ENCODE measurements around the gene CARMIL1.
A peak's percentile ranks its signal among the peaks of the same experiment; 100 is the strongest.

The CARMIL1 gene

DNA sequence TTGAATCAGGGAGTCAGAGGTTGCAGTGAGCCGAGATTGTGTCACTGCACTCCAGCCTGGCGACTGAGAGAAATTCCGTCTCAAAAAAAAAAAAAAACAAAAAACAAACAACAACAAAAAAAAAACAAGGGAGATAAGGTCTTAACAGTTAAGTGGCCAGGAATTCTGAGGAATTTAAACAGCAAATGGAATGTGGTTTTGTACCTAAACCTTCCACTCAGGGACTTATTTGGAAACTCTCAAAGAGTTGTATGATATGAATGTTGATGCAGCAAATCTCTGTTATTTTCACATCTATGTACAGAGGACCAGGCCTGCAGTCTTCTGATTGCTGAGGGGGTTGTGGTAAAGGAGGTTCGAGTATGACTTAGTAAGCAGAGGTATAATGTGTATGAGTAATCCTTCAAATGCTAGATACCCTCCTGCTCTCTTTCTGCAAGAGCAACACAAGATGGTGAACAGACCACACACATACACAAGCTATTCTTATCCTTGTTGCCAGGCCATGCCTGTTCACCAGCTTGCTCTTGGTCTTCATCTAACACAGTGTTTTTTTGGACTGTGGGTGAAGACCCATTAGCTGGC is 197.9 kb downstream of the CARMIL1 start:
- no peak for DNase-seq (ENCODE audit: low spot score)

DNA sequence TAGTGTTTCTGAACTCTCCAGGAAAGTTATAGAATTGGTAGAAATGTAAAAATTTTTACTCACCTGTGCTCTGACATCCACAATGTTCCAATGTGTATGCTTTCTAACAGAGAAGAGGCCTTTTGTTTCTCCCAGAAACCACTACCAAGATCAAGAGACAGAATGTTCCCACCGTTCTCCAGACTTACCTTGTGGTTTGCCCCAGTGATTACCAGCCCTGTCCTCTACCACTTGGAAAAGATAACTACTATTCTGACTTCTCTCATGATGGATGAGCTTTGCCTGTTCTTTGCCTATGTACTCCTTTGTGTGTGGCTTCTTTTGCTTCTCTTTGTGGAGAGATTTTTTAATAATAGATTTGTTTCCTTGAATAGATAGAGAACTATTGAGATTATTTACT is 199.8 kb downstream of the CARMIL1 start:
- no peak for DNase-seq (ENCODE audit: low spot score)

DNA sequence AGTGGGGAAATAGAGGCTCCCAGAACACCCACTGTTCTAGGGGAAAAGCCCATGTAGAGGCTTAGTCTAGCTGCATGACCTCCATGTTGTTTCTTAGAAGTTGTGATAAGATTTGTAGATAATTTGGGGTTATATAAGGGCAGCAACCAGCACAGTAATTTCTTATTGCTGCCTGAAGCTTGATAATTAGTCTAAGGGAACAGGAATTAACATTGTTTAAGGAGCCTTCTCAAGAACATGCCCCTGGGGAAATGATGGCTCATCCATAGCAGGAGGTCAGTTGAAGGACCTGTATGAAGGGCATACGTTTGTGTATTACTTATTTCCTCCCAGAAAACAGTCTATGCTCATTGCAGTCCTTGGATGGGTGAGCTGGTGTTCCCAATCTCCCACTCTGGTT is 202.1 kb downstream of the CARMIL1 start:
- DNase-seq (ENCODE audit: low spot score), result no peak

DNA sequence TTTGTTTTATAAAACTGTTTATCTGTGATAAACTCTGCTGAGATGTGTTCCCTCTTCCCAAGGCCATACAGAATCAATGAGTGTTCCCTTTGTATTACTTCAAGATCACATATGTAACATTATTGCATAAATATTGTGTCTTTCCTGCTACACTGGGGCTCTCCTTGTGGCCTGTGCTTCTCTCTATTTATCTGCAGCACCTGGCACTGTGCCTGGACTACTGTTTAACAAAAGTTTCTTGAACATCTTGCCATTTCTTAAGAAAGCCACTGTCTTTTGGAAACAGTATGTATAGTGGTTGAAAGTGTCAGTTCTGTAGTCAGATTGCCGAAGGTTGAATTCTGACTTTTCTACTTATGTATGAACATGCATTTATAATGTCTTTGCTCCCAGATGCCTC is 203.8 kb downstream of the CARMIL1 start:
- peak; percentile 37 for DNase-seq (ENCODE audit: low spot score)

DNA sequence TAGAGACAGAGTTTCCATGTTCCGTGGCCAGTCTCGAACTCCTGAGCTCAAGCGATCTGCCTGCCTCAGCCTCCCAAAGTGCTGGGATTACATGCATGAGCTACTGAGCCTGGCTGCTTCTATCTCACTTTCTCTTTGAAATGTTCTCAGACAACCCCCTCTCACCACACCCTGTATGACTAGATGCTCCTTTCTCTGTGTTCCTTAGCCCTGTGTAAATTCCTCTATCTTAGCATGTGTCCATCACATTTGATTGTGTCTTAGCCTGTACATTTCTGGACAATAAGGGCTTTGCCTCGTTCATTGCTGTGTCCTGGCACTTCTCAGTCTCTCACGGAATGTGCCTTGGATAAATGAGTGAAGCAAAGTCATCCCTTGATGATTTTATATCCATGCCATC is 204.8 kb downstream of the CARMIL1 start:
- DNase-seq (ENCODE audit: low spot score), result no peak

DNA sequence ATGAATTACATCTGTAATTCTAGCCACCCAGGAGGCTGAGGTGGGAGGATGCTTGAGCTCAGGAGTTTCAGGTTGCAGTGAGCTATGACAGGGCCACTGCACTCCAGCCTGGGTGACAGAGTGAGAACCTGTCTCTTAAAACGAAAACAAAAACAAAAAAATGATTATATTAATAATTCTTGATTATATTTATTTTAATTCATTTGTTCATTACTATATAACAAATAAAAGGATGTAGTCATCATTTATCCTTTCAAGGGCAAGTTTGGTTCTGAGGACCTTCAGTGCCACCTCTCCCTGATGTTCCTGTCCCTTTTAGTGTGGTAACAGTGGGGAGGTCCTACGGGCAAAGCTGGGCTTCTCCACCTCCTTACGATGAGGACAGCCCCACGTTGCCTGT is 205.7 kb downstream of the CARMIL1 start:
- DNase-seq (ENCODE audit: low spot score), result no peak

DNA sequence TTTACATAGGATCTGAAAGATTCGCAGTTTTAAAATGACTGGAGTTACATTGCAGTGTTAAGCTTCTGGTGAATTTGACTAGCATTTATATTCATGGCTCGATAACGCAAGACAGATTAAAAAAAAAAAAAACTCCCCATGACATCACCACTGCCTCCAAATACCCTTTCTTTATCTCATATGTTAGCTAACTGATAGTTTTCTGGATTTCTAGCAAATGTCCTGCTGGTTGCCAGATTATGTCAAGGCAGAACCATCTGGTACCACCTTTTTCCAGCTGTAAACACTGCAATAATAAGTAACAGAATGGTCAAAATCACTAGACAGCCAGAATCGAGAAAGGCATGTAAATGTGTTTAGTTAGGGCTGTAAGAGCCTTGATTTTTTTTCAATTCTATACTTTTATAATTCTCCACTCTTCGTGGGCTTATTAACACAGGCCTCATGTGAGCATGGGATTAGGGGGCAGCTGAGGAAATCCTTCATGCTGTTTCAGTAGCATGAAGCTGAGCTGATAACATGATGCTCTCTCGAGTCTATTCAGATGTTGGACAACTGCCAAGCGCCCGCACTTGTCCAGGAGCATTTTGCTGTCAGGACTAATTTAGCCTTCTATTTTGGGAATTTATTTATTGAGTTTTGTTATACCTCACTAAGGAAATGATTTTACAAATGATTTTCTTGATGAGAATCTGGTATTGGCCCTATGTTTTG is 206.8 kb downstream of the CARMIL1 start:
- peak; percentile 89 for DNase-seq (ENCODE audit: low spot score)

DNA sequence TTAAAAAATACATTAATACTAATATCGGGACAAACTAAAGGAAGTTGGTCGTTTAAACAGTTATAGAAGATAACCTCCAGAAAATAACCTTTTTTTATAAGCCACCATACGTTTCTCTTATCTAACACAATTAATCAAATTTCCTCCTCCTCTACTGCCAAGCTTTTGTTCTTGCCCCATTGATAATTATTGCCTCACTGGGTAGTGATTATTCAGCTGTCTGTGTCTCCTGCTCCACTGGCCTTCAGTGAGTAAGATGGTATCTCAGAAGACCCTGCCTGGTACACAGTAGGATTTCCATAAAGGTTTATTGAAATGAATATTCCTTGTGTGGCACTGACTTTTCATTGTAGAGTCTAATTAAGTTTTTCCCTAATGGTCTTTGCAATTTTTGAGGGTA is 207.4 kb downstream of the CARMIL1 start:
- DNase-seq (ENCODE audit: low spot score), result no peak

DNA sequence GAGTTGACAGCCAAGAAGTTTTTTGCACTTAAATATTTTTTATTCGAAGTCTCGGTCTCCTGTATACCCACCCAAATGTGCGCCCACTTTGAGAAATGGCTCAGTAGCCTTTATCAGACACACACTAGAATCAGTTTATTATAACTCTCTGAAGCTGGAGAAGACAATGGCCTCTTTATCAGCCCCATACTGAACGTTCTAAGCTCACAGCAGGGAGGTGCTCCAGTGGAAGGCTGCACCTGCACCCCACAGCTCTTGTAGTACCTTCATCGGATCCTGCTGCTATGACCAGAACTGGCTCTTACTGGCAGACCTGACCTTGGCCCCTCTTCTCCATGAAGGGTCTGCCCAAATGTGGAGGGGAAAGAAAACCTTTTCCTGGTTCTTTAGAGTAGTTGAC is 207.8 kb downstream of the CARMIL1 start:
- no peak for DNase-seq (ENCODE audit: low spot score)

DNA sequence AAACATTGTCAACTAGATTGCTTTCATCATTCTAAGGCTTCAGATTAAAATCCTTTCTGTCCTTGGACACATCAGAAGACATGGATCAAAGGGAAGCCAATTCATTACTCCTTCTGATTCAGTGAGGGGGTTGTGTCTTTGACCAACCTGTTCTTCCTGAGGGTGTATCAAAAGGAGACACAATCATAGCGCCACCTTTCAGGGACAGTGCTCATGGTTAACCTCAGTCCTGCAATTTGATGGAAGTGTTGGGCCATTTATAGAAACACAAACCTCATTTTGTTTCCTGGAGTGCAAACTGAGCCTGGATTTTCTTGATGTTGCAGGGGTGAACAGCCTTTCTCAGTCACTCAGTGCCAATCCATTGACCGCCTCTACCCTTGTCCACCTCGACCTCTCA is 209.0 kb downstream of the CARMIL1 start:
- no peak for DNase-seq (ENCODE audit: low spot score)

DNA sequence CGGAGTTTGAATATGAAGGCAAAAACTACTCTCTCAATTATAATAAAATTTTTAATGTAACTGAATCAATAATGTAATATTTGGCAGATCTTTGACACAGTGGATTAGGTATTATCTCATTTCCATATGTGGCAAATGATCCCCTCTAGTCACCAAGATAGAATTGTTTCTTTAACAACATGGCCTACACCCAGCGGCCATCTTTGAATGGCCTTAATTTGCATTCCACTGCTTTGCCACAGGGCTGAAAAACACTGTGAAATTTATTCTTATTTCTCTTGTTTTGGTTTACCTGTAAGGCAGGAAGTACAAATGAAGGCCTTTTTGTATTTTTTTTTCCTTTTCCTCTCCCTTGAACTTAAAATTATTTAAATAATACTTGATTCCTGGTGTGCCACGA is 210.2 kb downstream of the CARMIL1 start:
- DNase-seq (ENCODE audit: low spot score), result no peak

DNA sequence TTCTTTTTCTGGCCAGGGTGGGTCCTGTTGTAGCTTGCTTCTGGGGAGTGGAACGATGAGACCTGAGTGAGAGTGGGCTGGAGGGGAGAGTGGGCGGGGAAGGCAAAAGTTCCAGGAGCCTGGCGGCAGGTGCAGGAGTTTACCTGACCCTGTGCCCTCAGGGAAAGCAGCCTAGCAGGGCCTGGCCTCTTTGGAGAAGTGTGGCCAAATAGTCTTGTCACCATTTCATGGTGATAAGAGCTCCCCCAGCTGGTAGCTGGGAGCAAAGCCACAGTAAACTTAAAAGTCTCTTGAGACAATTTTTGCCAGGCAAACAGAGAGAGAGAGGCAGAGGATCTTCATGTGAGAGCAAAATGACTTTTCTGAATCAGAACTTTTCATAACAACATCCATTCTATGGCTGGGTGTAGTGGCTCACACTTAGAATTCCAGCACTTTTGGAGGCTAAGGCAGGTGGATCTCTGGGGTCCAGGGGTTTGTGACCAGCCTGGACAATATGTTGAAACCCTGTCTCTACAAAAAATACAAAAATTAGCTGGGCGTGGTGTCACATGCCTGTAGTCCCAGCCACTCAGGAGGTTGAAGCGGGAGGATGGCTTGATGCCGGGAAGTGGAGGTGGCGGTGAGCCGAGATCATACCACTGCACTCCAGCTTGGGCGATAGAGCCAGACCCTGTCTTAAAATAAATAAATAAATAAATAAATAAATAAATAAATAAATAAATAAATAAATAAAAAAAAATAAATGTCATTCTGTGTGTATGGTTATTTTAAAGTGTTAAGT is 211.0 kb downstream of the CARMIL1 start:
- DNase-seq (ENCODE audit: low spot score), result peak; percentile 89

DNA sequence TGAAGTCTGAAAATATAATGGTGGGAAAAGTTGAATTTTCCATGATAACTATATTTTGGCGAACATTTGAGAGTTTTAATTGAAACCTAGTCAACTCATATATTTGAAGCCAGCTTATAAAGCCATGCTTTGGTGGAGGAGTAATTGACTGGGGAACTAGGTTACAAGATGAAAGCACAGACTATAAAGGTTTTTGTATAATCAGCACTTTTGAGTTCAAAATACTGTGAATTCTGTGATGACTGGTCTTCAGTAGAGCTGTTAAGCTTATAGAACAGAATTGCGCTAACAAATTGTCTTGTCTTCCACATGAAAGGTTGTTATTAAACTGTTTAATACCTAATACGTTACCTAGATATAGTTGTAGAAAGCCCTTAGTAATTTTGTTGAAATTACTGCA is 213.8 kb downstream of the CARMIL1 start:
- no peak for DNase-seq (ENCODE audit: low spot score)

DNA sequence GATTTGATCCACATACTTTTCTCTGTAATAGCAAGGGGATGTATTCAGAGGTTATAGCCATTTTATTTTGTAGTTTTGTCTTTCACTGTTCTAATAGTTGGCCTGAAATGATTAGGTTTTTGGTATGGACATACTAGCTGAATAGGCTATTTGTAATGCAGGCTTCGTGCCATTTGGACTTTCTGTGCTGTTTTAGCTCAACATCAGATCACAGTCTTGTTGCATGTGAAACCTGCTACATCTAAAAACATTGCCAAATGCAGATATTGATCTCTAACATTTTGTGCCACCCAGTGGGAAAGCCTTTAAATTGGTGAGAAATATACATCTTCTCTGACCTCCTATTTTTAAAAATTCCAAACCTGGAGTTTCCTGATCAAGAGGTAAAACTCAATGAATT is 215.3 kb downstream of the CARMIL1 start:
- DNase-seq (ENCODE audit: low spot score), result no peak

DNA sequence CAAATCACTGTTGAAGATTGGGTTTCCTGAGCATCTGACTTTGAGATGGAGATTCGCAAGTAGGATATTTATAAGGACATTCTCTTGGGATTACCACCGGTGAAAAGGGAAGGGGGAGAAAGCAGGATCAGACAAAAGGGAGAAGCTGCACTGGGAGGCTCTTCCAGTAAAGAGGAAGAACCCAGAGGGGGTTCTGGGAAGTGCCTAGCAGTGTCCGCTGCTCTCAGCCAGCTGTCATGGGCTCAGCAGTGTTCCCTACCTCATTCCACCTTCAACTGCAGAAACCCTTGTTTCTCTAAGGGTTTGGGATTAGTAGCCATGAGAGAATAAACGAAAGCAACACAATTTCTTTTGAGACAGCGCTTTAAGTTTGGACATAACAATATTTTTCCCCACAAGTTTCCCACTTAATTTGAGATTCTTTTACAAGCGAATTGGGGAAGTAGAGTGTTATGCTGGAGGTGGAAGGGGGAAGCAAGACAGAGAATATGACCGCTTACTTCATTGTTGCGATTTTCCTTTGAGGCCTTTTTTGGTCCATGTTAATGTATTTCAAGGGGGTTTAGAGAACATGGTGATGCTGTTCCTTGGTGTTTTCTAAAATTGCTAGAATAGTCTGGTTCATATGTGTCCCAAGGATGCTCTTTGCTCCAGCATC is 218.3 kb downstream of the CARMIL1 start:
- DNase-seq (ENCODE audit: low spot score), result no peak

DNA sequence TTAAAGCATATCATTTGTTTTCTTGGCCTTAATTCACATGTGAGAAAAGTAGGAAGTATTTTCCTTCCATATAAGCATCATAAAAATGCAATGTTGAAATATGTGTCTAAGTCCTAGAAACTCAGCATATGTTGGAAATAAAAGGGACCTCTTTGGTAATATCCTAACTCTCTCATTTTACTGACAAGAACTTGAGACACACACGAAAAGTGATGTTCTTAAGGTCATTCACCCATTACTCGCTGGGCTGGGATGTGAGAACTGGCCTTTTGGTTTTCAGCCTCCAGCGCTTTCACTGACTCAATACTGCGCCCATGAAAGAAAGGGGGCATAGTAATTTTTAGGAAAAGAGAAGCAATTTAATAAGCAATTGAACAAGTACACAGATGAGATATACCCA is 219.3 kb downstream of the CARMIL1 start:
- DNase-seq (ENCODE audit: low spot score), result no peak

DNA sequence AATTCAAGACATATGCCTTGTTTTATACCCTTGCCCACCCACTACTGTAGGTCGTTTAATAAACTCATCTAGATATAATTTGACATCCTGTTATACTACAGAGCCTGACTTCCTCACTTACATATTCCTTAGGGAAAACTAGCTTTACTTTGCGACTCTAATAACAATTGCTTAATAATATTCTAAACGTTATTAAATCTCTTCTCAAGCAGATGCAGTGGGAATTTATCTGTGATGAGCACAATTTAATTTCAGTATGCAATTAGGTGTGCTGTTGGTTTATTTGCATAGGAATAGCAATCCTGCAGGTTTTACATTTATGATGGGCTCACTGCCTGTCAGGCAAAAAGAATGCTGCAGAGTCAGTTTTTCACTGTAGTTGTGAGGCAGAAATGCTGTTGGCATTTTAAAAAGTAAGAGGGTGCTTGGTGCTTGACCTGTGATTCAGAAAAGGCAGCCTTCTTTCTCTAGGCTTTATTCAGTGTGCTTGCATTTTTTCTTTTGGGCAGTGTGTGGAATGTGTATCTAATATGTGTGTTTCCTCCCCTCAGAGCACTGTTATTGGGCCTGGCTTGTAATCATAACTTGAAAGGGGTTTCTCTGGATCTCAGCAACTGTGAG is 220.6 kb downstream of the CARMIL1 start:
- DNase-seq (ENCODE audit: low spot score), result no peak

DNA sequence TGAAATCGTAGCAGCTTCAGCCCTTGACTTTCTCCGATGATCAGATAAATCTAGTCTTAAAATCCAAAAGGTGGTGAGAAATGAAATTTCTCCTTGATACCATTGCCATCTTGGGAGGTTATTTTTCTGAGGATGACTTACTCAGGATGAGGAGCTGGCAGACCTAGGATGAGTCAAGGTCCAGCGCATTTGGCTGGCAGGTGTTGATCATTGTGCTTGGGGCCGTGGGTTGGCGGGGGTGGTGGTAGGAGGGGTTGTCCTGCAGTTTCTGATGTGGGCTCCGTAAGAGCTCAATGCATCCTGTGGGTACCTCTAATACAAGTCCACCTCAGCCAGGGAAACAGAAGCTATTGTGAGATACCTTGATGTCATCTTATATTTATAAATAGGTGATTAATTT is 224.5 kb downstream of the CARMIL1 start:
- no peak for DNase-seq (ENCODE audit: low spot score)

DNA sequence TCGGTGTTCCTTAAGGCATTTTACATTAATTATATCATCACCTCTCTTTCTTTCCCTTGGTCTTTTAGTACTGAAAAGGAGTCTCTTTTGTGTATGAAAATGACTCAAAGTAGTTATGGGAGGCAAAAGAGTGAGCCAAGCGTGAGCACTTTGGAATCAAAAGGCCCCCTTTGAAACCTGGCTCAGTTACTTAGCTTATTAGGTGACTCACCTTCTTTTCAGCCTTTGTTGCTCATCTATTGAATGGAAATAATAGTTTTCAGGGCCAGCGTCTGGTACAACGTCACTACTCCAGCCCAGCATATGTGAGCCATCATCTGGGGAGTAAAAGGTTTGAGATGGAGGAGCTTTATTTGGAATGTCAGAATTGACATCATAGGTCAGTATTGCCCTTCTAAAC is 225.5 kb downstream of the CARMIL1 start:
- no peak for DNase-seq (ENCODE audit: low spot score)

DNA sequence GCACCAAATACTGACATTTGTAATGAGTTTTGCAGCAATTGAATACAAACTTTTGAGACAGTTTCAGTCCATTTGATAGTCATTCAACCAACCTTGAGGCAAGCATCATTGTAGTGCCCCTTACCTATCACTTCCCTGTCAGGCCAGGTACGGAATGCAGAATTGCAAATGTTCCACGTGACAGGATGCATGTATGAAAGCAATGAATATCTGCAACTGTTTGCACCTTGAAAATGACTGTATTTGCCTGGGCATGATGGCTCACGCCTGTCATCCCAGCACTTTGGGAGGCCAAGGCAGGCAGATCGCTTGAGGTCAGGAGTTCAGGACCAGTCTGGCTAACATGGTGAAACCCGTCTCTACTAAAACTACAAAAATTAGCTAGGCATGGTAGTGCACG is 226.8 kb downstream of the CARMIL1 start:
- no peak for DNase-seq (ENCODE audit: low spot score)

DNA sequence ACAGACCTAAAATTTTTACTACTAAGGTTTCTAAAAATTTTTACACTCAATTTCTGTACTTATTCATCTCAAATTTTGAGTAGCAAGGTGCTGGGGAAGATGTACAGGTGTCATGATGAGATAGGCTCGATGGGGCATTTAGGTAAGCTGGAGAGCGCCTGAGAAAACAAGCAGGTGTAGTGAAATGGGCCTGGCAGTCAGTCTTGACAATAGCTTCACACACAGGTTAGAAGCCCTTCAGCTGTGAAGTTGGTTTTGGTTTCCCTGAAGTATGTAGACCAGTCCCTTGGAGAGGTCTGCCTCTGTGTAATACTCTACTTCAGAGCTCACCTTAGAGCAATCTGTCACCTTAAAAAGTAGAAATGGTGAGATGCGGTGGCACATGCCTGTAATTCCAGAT is 228.9 kb downstream of the CARMIL1 start:
- no peak for DNase-seq (ENCODE audit: low spot score)

DNA sequence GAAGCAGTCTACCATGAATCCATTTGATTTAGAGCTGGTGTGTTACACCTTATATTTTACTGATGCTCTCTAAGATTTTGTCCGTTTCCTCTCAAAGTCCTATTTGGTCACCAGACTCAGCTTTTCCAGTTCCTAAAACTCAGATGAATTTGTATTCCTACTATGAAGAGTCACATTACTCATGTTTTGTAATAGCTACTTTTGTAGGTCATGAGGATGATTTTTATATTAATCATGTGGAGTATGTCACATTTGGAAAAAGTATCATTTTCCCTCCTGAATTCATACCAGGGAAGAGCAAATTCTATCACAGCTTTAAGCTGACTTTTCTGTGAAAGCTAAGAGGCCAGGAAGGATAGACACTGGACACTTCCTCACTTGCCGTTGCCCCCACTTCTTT is 232.2 kb downstream of the CARMIL1 start:
- DNase-seq (ENCODE audit: low spot score), result no peak

DNA sequence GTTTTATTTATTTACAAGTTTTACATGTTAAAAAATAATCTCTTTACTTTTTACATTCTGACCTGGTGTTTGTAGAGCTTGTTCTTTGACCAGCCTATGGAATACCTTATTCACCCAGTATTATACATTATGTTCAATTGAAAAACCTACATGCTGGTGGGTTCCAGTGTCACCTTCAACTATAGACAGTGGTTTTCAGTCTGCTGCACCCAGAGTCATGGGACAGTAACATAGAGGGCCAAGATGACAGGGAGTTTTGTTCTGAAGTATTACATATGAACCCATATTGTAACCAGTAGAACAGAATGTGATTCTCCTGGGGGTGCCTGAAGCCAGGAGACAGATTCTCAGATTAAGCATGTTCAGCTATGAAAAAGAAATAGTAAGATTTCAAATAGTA is 233.4 kb downstream of the CARMIL1 start:
- DNase-seq (ENCODE audit: low spot score), result no peak
